ENCODE data around the gene ACTL8.

Gene ACTL8

GRCh38 chr1:17841944-17842343 is 86.8 kb downstream of the ACTL8 start:
- no peak for DNase-seq (ENCODE audit: low spot score)
- no peak for TF ChIP-seq CTCF (IDR thresholded peaks at IDR 0.05; ENCODE audit: extremely low read depth, missing control alignments)

- DNase-seq (ENCODE audit: low spot score), result no peak
- no peak for TF ChIP-seq CTCF (IDR thresholded peaks at IDR 0.05; ENCODE audit: extremely low read depth, missing control alignments)
These were observed 87.6 kb downstream of the ACTL8 start for GRCh38 chr1:17842686-17843085.

GRCh38 chr1:17844185-17844826 is 89.2 kb downstream of the ACTL8 start:
- no peak for DNase-seq (ENCODE audit: low spot score)
- TF ChIP-seq CTCF (IDR thresholded peaks at IDR 0.05; ENCODE audit: extremely low read depth, missing control alignments), result no peak

GRCh38 chr1:17845583-17845982 is 90.5 kb downstream of the ACTL8 start:
- TF ChIP-seq CTCF (IDR thresholded peaks at IDR 0.05; ENCODE audit: extremely low read depth, missing control alignments), result no peak
- DNase-seq (ENCODE audit: low spot score), result no peak

GRCh38 chr1:17846341-17846740 is 91.2 kb downstream of the ACTL8 start:
- no peak for DNase-seq (ENCODE audit: low spot score)
- no peak for TF ChIP-seq CTCF (IDR thresholded peaks at IDR 0.05; ENCODE audit: extremely low read depth, missing control alignments)

GRCh38 chr1:17847111-17847510 is 92.0 kb downstream of the ACTL8 start:
- no peak for DNase-seq (ENCODE audit: low spot score)
- TF ChIP-seq CTCF (IDR thresholded peaks at IDR 0.05; ENCODE audit: extremely low read depth, missing control alignments), result no peak

GRCh38 chr1:17849216-17849615 is 94.1 kb downstream of the ACTL8 start:
- no peak for DNase-seq (ENCODE audit: low spot score)

More at GRCh38 chr1:17849216-17849615, 94.1 kb downstream of the ACTL8 start:
- TF ChIP-seq CTCF (IDR thresholded peaks at IDR 0.05; ENCODE audit: extremely low read depth, missing control alignments), result no peak

Measured in GM20000 (cell line).